NOMO-1 treated with dmso at 0.1 percent for 144 hours (cell line): Measurements from ENCODE around the gene ACOX1.
"Not testable (repeated sequence)": the region's sequence is repeated elsewhere in the genome, so short reads cannot be mapped to it uniquely, and the experiment has no call there.

Experiments
- DNase-seq: peaks from one replicate; lab custom pipeline; 2025; ENCODE audit not compliant: unreplicated experiment; lab: John Stamatoyannopoulos, UW

ACOX1 gene

GRCh38 chr17:75983501-75984181, 4.7 kb upstream of the ACOX1 start:
- DNase-seq, result peak; percentile 53

- DNase-seq, result no peak
Measured at GRCh38 chr17:75981019-75981615, 2.2 kb upstream of the ACOX1 start.

GRCh38 chr17:75980188-75981018, 1.4 kb upstream of the ACOX1 start:
- DNase-seq, result no peak

- DNase-seq, result peak; percentile 71
Measured at GRCh38 chr17:75979705-75980187, 780 bp upstream of the ACOX1 start.

GRCh38 chr17:75976175-75976848, 2.7 kb downstream of the ACOX1 start:
- no peak for DNase-seq

GRCh38 chr17:75975757-75976174, 3.2 kb downstream of the ACOX1 start:
- DNase-seq, result no peak

- DNase-seq, result not testable (repeated sequence)
Measured at GRCh38 chr17:75975187-75975586, 3.8 kb downstream of the ACOX1 start.

GRCh38 chr17:75970626-75971025, 8.3 kb downstream of the ACOX1 start:
- DNase-seq, result no peak

GRCh38 chr17:75970011-75970523, 8.9 kb downstream of the ACOX1 start:
- DNase-seq, result peak; percentile 6

GRCh38 chr17:75969044-75969443, 9.9 kb downstream of the ACOX1 start:
- not testable (repeated sequence) for DNase-seq

GRCh38 chr17:75965468-75965867, 13.5 kb downstream of the ACOX1 start:
- no peak for DNase-seq

- no peak for DNase-seq
Measured at GRCh38 chr17:75959839-75960511, 19.0 kb downstream of the ACOX1 start.

GRCh38 chr17:75959051-75959838, 19.7 kb downstream of the ACOX1 start:
- DNase-seq, result no peak

GRCh38 chr17:75950855-75951554, 28.0 kb downstream of the ACOX1 start:
- DNase-seq, result no peak

GRCh38 chr17:75950421-75950820, 28.5 kb downstream of the ACOX1 start:
- no peak for DNase-seq

GRCh38 chr17:75945211-75945610, 33.8 kb downstream of the ACOX1 start:
- no peak for DNase-seq

GRCh38 chr17:75943491-75943890, 35.5 kb downstream of the ACOX1 start:
- DNase-seq, result no peak

- DNase-seq, result no peak
Measured at GRCh38 chr17:75942473-75942872, 36.5 kb downstream of the ACOX1 start.

- no peak for DNase-seq
Measured at GRCh38 chr17:75941442-75941819, 37.5 kb downstream of the ACOX1 start.
